Measurements from ENCODE around the gene CTNND1. TPM values are rescaled to one million over a fixed set of nuclear protein-coding genes. Genes with fewer than 3 reads are reported as not detected.

The CTNND1 gene
- total RNA-seq, 1 experiment from 2014 or later = 5.7 TPM

- no peaks in the 10 kb centered on the region for H3K27me3 ChIP-seq (ENCODE audit: low read length)
- H3K9me2 ChIP-seq (replicated peaks; ENCODE audit: insufficient read depth, low read length) = no peaks in the 10 kb centered on the region
- H3K9me3 ChIP-seq (ENCODE audit: low read length) = no peaks in the 10 kb centered on the region
- no peaks in the 10 kb centered on the region for H3K79me2 ChIP-seq (ENCODE audit: low read length)
- H3K9ac ChIP-seq (ENCODE audit: low read length) = peak overlapping the region; percentile 20; the same call in 1 of the 2 replicates
- no peak overlapping the region for H3K27ac ChIP-seq (ENCODE audit: low read length)
- H3K4me1 ChIP-seq (ENCODE audit: low read length) = peaks cover 11% of the 10 kb centered on the region
- H4K20me1 ChIP-seq (ENCODE audit: insufficient read depth, low read depth, low read length) = no peaks in the 10 kb centered on the region
- no peak overlapping the region for H3K4me3 ChIP-seq (ENCODE audit: low read length)
- H3K36me3 ChIP-seq (ENCODE audit: insufficient read depth, low read length) = no peaks in the 10 kb centered on the region
- DNase-seq = no peak
- peak overlapping the region; percentile 90 for H2AFZ ChIP-seq (ENCODE audit: low read length)
- H3K4me2 ChIP-seq (ENCODE audit: low read depth, low read length, poor library complexity, severe bottlenecking) = peak overlapping the region; percentile 15
Measured at GRCh38 chr11:57801183-57801485, 39.5 kb downstream of the CTNND1 start.

GRCh38 chr11:57802411-57802810, 40.8 kb downstream of the CTNND1 start:
- no peaks in the 10 kb centered on the region for H3K27me3 ChIP-seq (ENCODE audit: low read length)
- DNase-seq = no peak
- H3K79me2 ChIP-seq (ENCODE audit: low read length) = no peaks in the 10 kb centered on the region

GRCh38 chr11:57804466-57804865, 42.9 kb downstream of the CTNND1 start:
- Histone ChIP-seq H3K27ac (ENCODE audit: low read length) (no peak overlapping the region), H3K4me2 (ENCODE audit: low read depth, low read length, poor library complexity, severe bottlenecking) (no peak overlapping the region), H3K36me3 (ENCODE audit: insufficient read depth, low read length) (no peaks in the 10 kb centered on the region), H3K9ac (ENCODE audit: low read length) (no peak overlapping the region), H4K20me1 (ENCODE audit: insufficient read depth, low read depth, low read length) (no peaks in the 10 kb centered on the region), H3K79me2 (ENCODE audit: low read length) (no peaks in the 10 kb centered on the region), H2AFZ (ENCODE audit: low read length) (no peak overlapping the region), H3K9me3 (ENCODE audit: low read length) (no peaks in the 10 kb centered on the region), H3K9me2 (replicated peaks; ENCODE audit: insufficient read depth, low read length) (no peaks in the 10 kb centered on the region), H3K4me3 (ENCODE audit: low read length) (no peak overlapping the region), H3K4me1 (ENCODE audit: low read length) (peaks cover 7% of the 10 kb centered on the region), H3K27me3 (ENCODE audit: low read length) (no peaks in the 10 kb centered on the region)
- DNase-seq = no peak

More at GRCh38 chr11:57802411-57802810, 40.8 kb downstream of the CTNND1 start:
- H3K9ac ChIP-seq (ENCODE audit: low read length) = no peak overlapping the region
- no peak overlapping the region for H2AFZ ChIP-seq (ENCODE audit: low read length)
- H3K9me3 ChIP-seq (ENCODE audit: low read length) = no peaks in the 10 kb centered on the region
- no peaks in the 10 kb centered on the region for H3K9me2 ChIP-seq (replicated peaks; ENCODE audit: insufficient read depth, low read length)
- no peak overlapping the region for H3K4me2 ChIP-seq (ENCODE audit: low read depth, low read length, poor library complexity, severe bottlenecking)
- H3K4me1 ChIP-seq (ENCODE audit: low read length) = peaks cover 11% of the 10 kb centered on the region
- no peaks in the 10 kb centered on the region for H3K36me3 ChIP-seq (ENCODE audit: insufficient read depth, low read length)
- H4K20me1 ChIP-seq (ENCODE audit: insufficient read depth, low read depth, low read length) = no peaks in the 10 kb centered on the region
- no peak overlapping the region for H3K4me3 ChIP-seq (ENCODE audit: low read length)
- H3K27ac ChIP-seq (ENCODE audit: low read length) = no peak overlapping the region

- H3K9ac ChIP-seq (ENCODE audit: low read length) = no peak overlapping the region
- H3K27me3 ChIP-seq (ENCODE audit: low read length) = no peaks in the 10 kb centered on the region
- H3K4me3 ChIP-seq (ENCODE audit: low read length) = no peak overlapping the region
- H3K9me3 ChIP-seq (ENCODE audit: low read length) = no peaks in the 10 kb centered on the region
- peaks cover 4% of the 10 kb centered on the region for H3K4me1 ChIP-seq (ENCODE audit: low read length)
- no peaks in the 10 kb centered on the region for H3K36me3 ChIP-seq (ENCODE audit: insufficient read depth, low read length)
- no peak overlapping the region for H3K27ac ChIP-seq (ENCODE audit: low read length)
- H3K79me2 ChIP-seq (ENCODE audit: low read length) = no peaks in the 10 kb centered on the region
- DNase-seq = no peak
- H4K20me1 ChIP-seq (ENCODE audit: insufficient read depth, low read depth, low read length) = no peaks in the 10 kb centered on the region
- H2AFZ ChIP-seq (ENCODE audit: low read length) = no peak overlapping the region
- H3K9me2 ChIP-seq (replicated peaks; ENCODE audit: insufficient read depth, low read length) = no peaks in the 10 kb centered on the region
- H3K4me2 ChIP-seq (ENCODE audit: low read depth, low read length, poor library complexity, severe bottlenecking) = no peak overlapping the region
Measured at GRCh38 chr11:57805780-57806179, 44.2 kb downstream of the CTNND1 start.

- H3K9ac ChIP-seq (ENCODE audit: low read length) = no peak overlapping the region
Measured at GRCh38 chr11:57812634-57813033, 51.0 kb downstream of the CTNND1 start.

GRCh38 chr11:57815476-57815875, 53.9 kb downstream of the CTNND1 start:
- Histone ChIP-seq H3K9ac (ENCODE audit: low read length) (no peak overlapping the region), H3K4me1 (ENCODE audit: low read length) (no peaks in the 10 kb centered on the region), H3K36me3 (ENCODE audit: insufficient read depth, low read length) (no peaks in the 10 kb centered on the region), H4K20me1 (ENCODE audit: insufficient read depth, low read depth, low read length) (no peaks in the 10 kb centered on the region), H3K9me3 (ENCODE audit: low read length) (no peaks in the 10 kb centered on the region), H3K27ac (ENCODE audit: low read length) (no peak overlapping the region), H3K4me3 (ENCODE audit: low read length) (no peak overlapping the region), H3K79me2 (ENCODE audit: low read length) (no peaks in the 10 kb centered on the region), H3K27me3 (ENCODE audit: low read length) (no peaks in the 10 kb centered on the region), H3K4me2 (ENCODE audit: low read depth, low read length, poor library complexity, severe bottlenecking) (no peak overlapping the region), H3K9me2 (replicated peaks; ENCODE audit: insufficient read depth, low read length) (no peaks in the 10 kb centered on the region), H2AFZ (ENCODE audit: low read length) (no peak overlapping the region)
- DNase-seq = no peak

More at GRCh38 chr11:57812634-57813033, 51.0 kb downstream of the CTNND1 start:
- Histone ChIP-seq H3K27me3 (ENCODE audit: low read length) (no peaks in the 10 kb centered on the region), H3K36me3 (ENCODE audit: insufficient read depth, low read length) (no peaks in the 10 kb centered on the region), H3K9me2 (replicated peaks; ENCODE audit: insufficient read depth, low read length) (no peaks in the 10 kb centered on the region), H3K4me2 (ENCODE audit: low read depth, low read length, poor library complexity, severe bottlenecking) (no peak overlapping the region), H3K4me3 (ENCODE audit: low read length) (no peak overlapping the region), H3K27ac (ENCODE audit: low read length) (no peak overlapping the region), H3K79me2 (ENCODE audit: low read length) (no peaks in the 10 kb centered on the region), H2AFZ (ENCODE audit: low read length) (no peak overlapping the region), H4K20me1 (ENCODE audit: insufficient read depth, low read depth, low read length) (no peaks in the 10 kb centered on the region), H3K9me3 (ENCODE audit: low read length) (no peaks in the 10 kb centered on the region), H3K4me1 (ENCODE audit: low read length) (no peaks in the 10 kb centered on the region)
- no peak for DNase-seq

GRCh38 chr11:57815877-57816276, 54.3 kb downstream of the CTNND1 start:
- Histone ChIP-seq H3K9me3 (ENCODE audit: low read length) (no peaks in the 10 kb centered on the region), H3K9me2 (replicated peaks; ENCODE audit: insufficient read depth, low read length) (no peaks in the 10 kb centered on the region), H3K79me2 (ENCODE audit: low read length) (no peaks in the 10 kb centered on the region), H4K20me1 (ENCODE audit: insufficient read depth, low read depth, low read length) (no peaks in the 10 kb centered on the region), H3K4me2 (ENCODE audit: low read depth, low read length, poor library complexity, severe bottlenecking) (no peak overlapping the region), H3K36me3 (ENCODE audit: insufficient read depth, low read length) (no peaks in the 10 kb centered on the region), H3K4me1 (ENCODE audit: low read length) (no peaks in the 10 kb centered on the region), H3K27ac (ENCODE audit: low read length) (no peak overlapping the region), H2AFZ (ENCODE audit: low read length) (no peak overlapping the region), H3K9ac (ENCODE audit: low read length) (no peak overlapping the region), H3K27me3 (ENCODE audit: low read length) (no peaks in the 10 kb centered on the region), H3K4me3 (ENCODE audit: low read length) (no peak overlapping the region)
- no peak for DNase-seq

- Histone ChIP-seq H3K4me2 (ENCODE audit: low read depth, low read length, poor library complexity, severe bottlenecking) (no peak overlapping the region), H3K4me3 (ENCODE audit: low read length) (no peak overlapping the region), H3K27me3 (ENCODE audit: low read length) (no peaks in the 10 kb centered on the region), H3K4me1 (ENCODE audit: low read length) (no peaks in the 10 kb centered on the region), H3K9me2 (replicated peaks; ENCODE audit: insufficient read depth, low read length) (no peaks in the 10 kb centered on the region), H3K36me3 (ENCODE audit: insufficient read depth, low read length) (no peaks in the 10 kb centered on the region), H3K9ac (ENCODE audit: low read length) (no peak overlapping the region), H2AFZ (ENCODE audit: low read length) (no peak overlapping the region), H4K20me1 (ENCODE audit: insufficient read depth, low read depth, low read length) (no peaks in the 10 kb centered on the region), H3K79me2 (ENCODE audit: low read length) (no peaks in the 10 kb centered on the region), H3K27ac (ENCODE audit: low read length) (no peak overlapping the region), H3K9me3 (ENCODE audit: low read length) (no peaks in the 10 kb centered on the region)
- no peak for DNase-seq
Measured at GRCh38 chr11:57818812-57819211, 57.2 kb downstream of the CTNND1 start.
